HG02884 (cell line): ENCODE data around the gene KCNJ8.

ENCODE experiments used
- ATAC-seq: cut with Tn5 transposase; IDR thresholded peaks from one replicate; pipeline ENCODE4 v1.9.1; 2021; ENCODE audit warnings: mild to moderate bottlenecking, moderate library complexity; ENCODE audit not compliant: unreplicated experiment

The KCNJ8 gene

DNA sequence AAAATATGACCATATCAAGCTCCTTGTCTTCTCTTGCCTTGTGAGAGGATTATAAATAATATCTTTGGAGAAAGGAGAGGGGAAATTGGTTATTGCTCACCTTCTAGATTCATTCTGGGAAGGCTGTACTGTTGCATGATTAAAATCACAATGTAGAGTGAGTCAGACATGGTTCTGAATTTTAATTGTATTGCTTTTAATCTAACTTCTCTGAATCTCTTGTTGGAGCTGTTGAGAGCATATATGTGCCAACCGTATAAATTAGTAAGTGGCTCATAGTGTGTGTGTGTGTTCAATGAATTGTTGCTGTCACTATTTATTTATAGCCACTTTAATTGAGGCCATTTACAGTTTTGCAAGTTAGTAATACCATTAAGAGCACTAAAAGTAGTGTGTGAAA is 56.1 kb downstream of the KCNJ8 start:
- no peak for ATAC-seq

DNA sequence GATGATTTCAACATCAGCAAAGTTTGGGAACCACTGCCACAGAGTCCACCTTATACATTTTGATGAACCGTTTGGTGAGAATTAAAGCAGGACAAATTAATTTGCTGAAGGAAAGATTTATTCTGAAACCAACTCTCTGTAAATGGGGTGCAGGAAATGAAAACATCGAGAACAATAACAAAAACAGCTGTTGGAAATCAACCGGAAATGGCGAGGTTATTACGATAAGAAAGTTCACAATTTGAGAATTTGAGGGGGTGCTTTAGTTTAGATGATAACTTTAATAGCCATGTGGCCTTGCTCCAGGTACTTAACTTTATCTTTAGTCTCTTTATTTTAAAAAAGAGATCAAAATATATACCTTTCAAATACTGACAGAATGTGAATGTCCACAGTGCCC is 56.7 kb downstream of the KCNJ8 start:
- ATAC-seq, result no peak

DNA sequence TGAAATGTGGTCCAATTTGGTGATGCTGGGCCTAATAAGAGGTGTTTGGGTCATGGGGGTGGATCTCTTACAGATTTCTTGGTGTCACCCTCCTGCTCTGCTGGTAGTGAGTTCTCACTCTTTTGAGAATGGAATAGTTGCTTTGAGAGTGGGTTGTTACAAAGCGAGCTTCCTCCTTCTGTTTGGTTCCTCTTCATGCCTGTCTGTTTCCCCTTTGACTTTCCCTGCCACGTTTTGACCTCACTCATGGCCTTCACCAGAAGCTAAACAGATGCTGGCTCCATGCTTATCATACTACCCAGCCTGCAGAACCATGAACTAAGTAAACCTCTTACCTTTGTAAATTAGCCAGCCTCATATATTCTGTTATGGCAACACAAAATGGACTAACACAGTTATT is 59.1 kb downstream of the KCNJ8 start:
- no peak for ATAC-seq
